H1 (cell line): ENCODE results near the gene PRAMEF12. TPM values are rescaled to one million over a fixed set of nuclear protein-coding genes. Genes with fewer than 3 reads are reported as not detected.

Source experiments
- CTCF ChIA-PET: fragments of 300-600 bp; sonication (Branson Sonifier 250); formaldehyde crosslinking; loops from one replicate; lab custom pipeline; 2021; ENCODE audit not compliant: partially characterized antibody; lab: Charles Lee
- POLR2A ChIA-PET: fragments of 300-600 bp; sonication (Branson Sonifier 250); formaldehyde crosslinking; loops from one replicate; lab custom pipeline; 2021; ENCODE audit warnings: inconsistent platforms; ENCODE audit not compliant: partially characterized antibody; lab: Charles Lee
- DNase-seq, 2 experiments: peaks; one replicate each; pipeline versions ENCODE4 v3.0.0 to v3.0.0-alpha.2; 2010 to 2022; ENCODE audit warnings: low spot score in 2 of 2, low read depth in 1 of 2, mixed read lengths in 1 of 2
- FAIRE-seq: peaks from 2 replicates; lab custom pipeline; 2011; peaks lifted over from hg19 to GRCh38; lab: Jason Lieb, UNC
- H2AFZ ChIP-seq: 2 replicates; pipeline ENCODE4 v1.8.1; 2012; ENCODE audit warnings: low read length, inconsistent platforms
- H2AK5ac ChIP-seq: 2 replicates; pipeline ENCODE4 v1.6.1; 2013; ENCODE audit warnings: low read depth, low read length
- H2BK120ac ChIP-seq: replicated peaks from 2 replicates; pipeline ENCODE3; 2013; ENCODE audit warnings: low read depth, low read length, inconsistent platforms
- H2BK12ac ChIP-seq: 2 replicates; pipeline ENCODE4 v1.6.1; 2013; ENCODE audit warnings: low read depth, low read length
- H2BK15ac ChIP-seq: 2 replicates; pipeline ENCODE4 v1.6.1; 2013; ENCODE audit warnings: low read length
- H2BK20ac ChIP-seq: 2 replicates; pipeline ENCODE4 v1.6.1; 2013; ENCODE audit warnings: low read length
- H2BK5ac ChIP-seq: 2 replicates; pipeline ENCODE4 v1.6.1; 2013; ENCODE audit warnings: low read depth, low read length
- H3K14ac ChIP-seq: 2 replicates; pipeline ENCODE4 v1.6.1; 2013; ENCODE audit warnings: inconsistent platforms; ENCODE audit not compliant: insufficient read length
- H3K18ac ChIP-seq: 2 replicates; pipeline ENCODE4 v1.6.1; 2013; ENCODE audit warnings: low read length; ENCODE audit errors: extremely low read depth
- H3K23ac ChIP-seq: 2 replicates; pipeline ENCODE4 v1.6.1; 2013; ENCODE audit warnings: inconsistent platforms; ENCODE audit not compliant: insufficient read length
- H3K23me2 ChIP-seq: 2 replicates; pipeline ENCODE4 v1.6.1; 2013; ENCODE audit warnings: low read depth, low read length
- H3K27ac ChIP-seq: 2 replicates; pipeline ENCODE4 v1.6.1; 2011; ENCODE audit warnings: low read depth, low read length, inconsistent platforms
- H3K27me3 ChIP-seq, 4 experiments: replicated peaks in 1 of 4; 1 replicate in 1 of 4; 2 replicates in 3 of 4; pipeline versions ENCODE4 v1.6.1 to v1.8.1; 2011 to 2013; ENCODE audit warnings: low read length in 3 of 4, mild to moderate bottlenecking in 3 of 4, inconsistent platforms in 2 of 4, mixed read lengths in 2 of 4, moderate library complexity in 1 of 4; ENCODE audit not compliant: control insufficient read depth in 3 of 4, insufficient read depth in 3 of 4; ENCODE audit errors: extremely low read depth in 1 of 4
- H3K36me3 ChIP-seq, 4 experiments: 2 replicates each; pipeline versions ENCODE4 v1.6.1 to v1.8.1; 2011 to 2013; ENCODE audit warnings: mild to moderate bottlenecking in 4 of 4, low read length in 3 of 4, moderate library complexity in 2 of 4, control low read depth in 1 of 4, inconsistent platforms in 1 of 4; ENCODE audit not compliant: insufficient read depth in 4 of 4, control insufficient read depth in 2 of 4
- H3K4ac ChIP-seq: replicated peaks from 2 replicates; pipeline ENCODE3; 2013; ENCODE audit warnings: low read length, low read depth, mixed read lengths, inconsistent platforms; ENCODE audit not compliant: insufficient read length
- H3K4me1 ChIP-seq, 4 experiments: replicated peaks in 1 of 4; 1 replicate in 1 of 4; 2 replicates in 3 of 4; pipeline versions ENCODE4 v1.6.1 to v1.8.1; 2011 to 2013; ENCODE audit warnings: low read length in 3 of 4, inconsistent platforms in 2 of 4, mixed read lengths in 1 of 4; ENCODE audit not compliant: insufficient read depth in 4 of 4, control insufficient read depth in 3 of 4
- H3K4me2 ChIP-seq, 2 experiments: 2 replicates each; pipeline versions ENCODE4 v1.6.1 to v1.8.1; 2011 to 2013; ENCODE audit warnings: low read depth in 2 of 2, low read length in 2 of 2, control low read depth in 1 of 2, inconsistent platforms in 1 of 2, mild to moderate bottlenecking in 1 of 2; ENCODE audit not compliant: insufficient read depth in 1 of 2
- H3K4me3 ChIP-seq, 4 experiments: fragments of 200-600, 300-600 bp in 1 of 4; sonication (generic), shearing (Covaris generic), sonication (Bioruptor Twin) in 1 of 4; 2 replicates each; pipeline versions ENCODE4 v1.5.1 to v1.8.1; 2011 to 2016; ENCODE audit warnings: low read length in 4 of 4, low read depth in 3 of 4, control low read depth in 2 of 4, inconsistent platforms in 2 of 4, mild to moderate bottlenecking in 2 of 4, mixed read lengths in 1 of 4, moderate library complexity in 1 of 4; ENCODE audit not compliant: insufficient read depth in 2 of 4; ENCODE audit errors: extremely low read depth in 1 of 4
- H3K56ac ChIP-seq: replicated peaks from 2 replicates; pipeline ENCODE3; 2013; ENCODE audit warnings: low read depth, mild to moderate bottlenecking, mixed read lengths, low read length, inconsistent platforms; ENCODE audit not compliant: insufficient read length
- H3K79me1 ChIP-seq: 2 replicates; pipeline ENCODE4 v1.6.1; 2013; ENCODE audit warnings: low read depth, low read length, control low read depth
- H3K79me2 ChIP-seq, 2 experiments: 2 replicates each; pipeline versions ENCODE4 v1.6.1 to v1.8.1; 2012 to 2013; ENCODE audit warnings: low read length in 2 of 2, mild to moderate bottlenecking in 2 of 2, inconsistent platforms in 1 of 2; ENCODE audit not compliant: insufficient read depth in 2 of 2, control insufficient read depth in 1 of 2
- H3K9ac ChIP-seq, 4 experiments: replicated peaks in 1 of 4; 1 replicate in 1 of 4; 2 replicates in 3 of 4; pipeline versions ENCODE4 v1.6.1 to v1.8.1; 2011 to 2013; ENCODE audit warnings: low read depth in 3 of 4, low read length in 3 of 4, control low read depth in 2 of 4, mild to moderate bottlenecking in 2 of 4, moderate library complexity in 2 of 4, inconsistent platforms in 1 of 4; ENCODE audit errors: extremely low read depth in 1 of 4
- H3K9me3 ChIP-seq, 2 experiments: 2 replicates each; pipeline versions ENCODE4 v1.6.1 to v1.8.1; 2012 to 2013; ENCODE audit warnings: mild to moderate bottlenecking in 2 of 2, moderate library complexity in 2 of 2, control low read depth in 1 of 2, inconsistent platforms in 1 of 2, low read depth in 1 of 2, low read length in 1 of 2, mixed read lengths in 1 of 2; ENCODE audit not compliant: insufficient read depth in 2 of 2
- H4K20me1 ChIP-seq, 2 experiments: replicated peaks in 1 of 2; 2 replicates each; pipeline versions ENCODE3 to v1.8.1; 2011 to 2013; ENCODE audit warnings: inconsistent platforms in 2 of 2, low read length in 2 of 2, mild to moderate bottlenecking in 1 of 2; ENCODE audit not compliant: insufficient read depth in 2 of 2, control insufficient read depth in 1 of 2
- H4K5ac ChIP-seq: 2 replicates; pipeline ENCODE4 v1.6.1; 2013; ENCODE audit warnings: low read length, low read depth, mixed read lengths, inconsistent platforms; ENCODE audit not compliant: insufficient read length
- H4K8ac ChIP-seq: 2 replicates; pipeline ENCODE4 v1.8.0; 2013; ENCODE audit warnings: mild to moderate bottlenecking, moderate library complexity, low read length, inconsistent platforms; ENCODE audit not compliant: insufficient read depth; ENCODE audit errors: extremely low read depth
- H4K91ac ChIP-seq: replicated peaks from 2 replicates; pipeline ENCODE3; 2013; ENCODE audit warnings: low read length, mixed read lengths, inconsistent platforms; ENCODE audit not compliant: insufficient read length
- HDAC6 ChIP-seq: IDR thresholded peaks from one replicate; pipeline ENCODE4 v1.7.1; 2012; ENCODE audit warnings: low read depth, mild to moderate bottlenecking, inconsistent platforms, low read length, moderate library complexity
- KDM1A ChIP-seq: fragments of 200-600, 300-600 bp; sonication (generic); IDR thresholded peaks from 2 replicates; pipeline ENCODE4 v1.7.1; 2016; ENCODE audit warnings: mild to moderate bottlenecking, low read length, borderline replicate concordance
- NANOG ChIP-seq: IDR thresholded peaks from 2 replicates; pipeline ENCODE4 v1.6.1; 2011; ENCODE audit warnings: low read length, low read depth, mild to moderate bottlenecking, inconsistent platforms; ENCODE audit not compliant: insufficient read depth, poor library complexity, severe bottlenecking
- RBBP5 ChIP-seq: IDR thresholded peaks from 2 replicates; pipeline ENCODE4 v1.7.1; 2012; ENCODE audit warnings: low read depth, mild to moderate bottlenecking, inconsistent platforms, low read length, moderate library complexity, borderline replicate concordance
- RNF2 ChIP-seq: fragments of 200-900, 300-1000 bp; sonication (generic); IDR thresholded peaks from 2 replicates; pipeline ENCODE4 v1.7.1; 2016; ENCODE audit warnings: borderline replicate concordance, low read depth, mild to moderate bottlenecking, antibody characterized with exemption, low read length; ENCODE audit not compliant: poor library complexity, severe bottlenecking; ENCODE audit errors: missing control alignments
- SIRT6 ChIP-seq: IDR thresholded peaks from one replicate; pipeline ENCODE4 v1.7.1; 2012; ENCODE audit warnings: low read length, inconsistent platforms
- SUZ12 ChIP-seq: fragments of 200-600 bp; sonication (generic); IDR thresholded peaks from 2 replicates; pipeline ENCODE4 v1.6.1; 2012; ENCODE audit warnings: mild to moderate bottlenecking, inconsistent platforms, low read length, moderate library complexity, mixed read lengths
- TBP ChIP-seq: IDR thresholded peaks from 2 replicates; pipeline ENCODE4 v1.6.1; 2011; ENCODE audit warnings: low read depth, low read length, improper control_type of control experiment
- TEAD4 ChIP-seq: IDR thresholded peaks from 2 replicates; pipeline ENCODE4 v1.6.1; 2012; ENCODE audit warnings: low read depth, low read length, inconsistent platforms, mixed read lengths
- YY1 ChIP-seq: IDR thresholded peaks from 2 replicates; pipeline ENCODE4 v1.6.1; 2011; ENCODE audit warnings: low read depth, mild to moderate bottlenecking, low read length
- WGBS, 2 experiments: shearing (Covaris generic) in 1 of 2; methylation state at CpG; one replicate each; pipeline versions ENCODE4 v1.1.6 to v1.1.7; 2013 to 2015; ENCODE audit warnings: low lambda C conversion rate in 2 of 2, mixed read lengths in 2 of 2, inconsistent platforms in 1 of 2, low coverage in 1 of 2, missing lambda C conversion rate in 1 of 2; ENCODE audit not compliant: insufficient replicate concordance in 2 of 2, insufficient coverage in 1 of 2, insufficient read length in 1 of 2; ENCODE audit errors: extremely low coverage in 1 of 2, missing lambda C conversion rate in 1 of 2; 5-methylcytosine and 5-hydroxymethylcytosine counted together
- polyA plus RNA-seq, 7 experiments: library from polyadenylated mRNA; depleted of rRNA in 3 of 7; stranded (reverse) in 5 of 7; unstranded in 2 of 7; fragments of >200 nt in 5 of 7; fragments of 200-250 nt in 2 of 7; gene quantifications; 1 replicate in 5 of 7; 2 replicates in 1 of 7; 4 replicates in 1 of 7; pipeline versions ENCODE4 v1.2.1 to v1.2.3, GENCODE V29; 2011 to 2013; ENCODE audit warnings: missing spikeins in 2 of 7, mixed read lengths in 2 of 7
- total RNA-seq: library from RNA; stranded (reverse); fragmentation: NEBNext Ultra II Directional; extraction: Animal tissue kit (Norgen Biotek cat#: 25700); gene quantifications from 2 replicates; pipeline ENCODE4 v1.2.1, GENCODE V29; 2021
- TF ChIP-seq, protein P1 (sequence below): IDR thresholded peaks from 2 replicates; pipeline ENCODE4 v1.6.1; 2011; ENCODE audit warnings: low read depth, mild to moderate bottlenecking, low read length; ENCODE audit not compliant: insufficient read depth
- TF ChIP-seq, protein P2 (sequence below): IDR thresholded peaks from 2 replicates; pipeline ENCODE4 v1.6.1; 2012; ENCODE audit warnings: low read length, inconsistent platforms

Gene PRAMEF12
- total and polyA plus RNA-seq, 2 of the 8 experiments (the other 6 are each of a cell fraction or from before 2014, with no cell fraction given) = not detected

DNA sequence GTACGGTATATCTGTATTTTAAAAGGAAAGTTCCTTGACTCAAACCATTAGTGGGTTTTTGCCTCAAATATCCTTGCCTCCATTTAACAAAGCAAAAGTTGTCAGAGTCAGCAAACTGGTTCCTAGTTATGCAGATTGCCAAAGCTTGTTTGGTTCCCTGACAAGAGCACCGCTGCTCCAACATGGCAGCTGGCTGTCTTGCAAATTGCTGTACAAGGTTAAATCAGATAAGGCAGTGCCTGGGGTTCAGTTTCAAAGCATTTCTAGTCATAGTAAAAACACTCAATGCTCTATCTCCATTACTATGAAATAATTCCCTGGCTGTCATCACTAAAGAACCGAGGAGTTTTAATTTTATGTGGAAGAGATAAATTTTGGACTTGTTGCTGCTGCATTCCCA is 38.9 kb upstream of the PRAMEF12 start:
- H3K9me3 ChIP-seq = 0 out of 4 replicates have a peak, but pooled peaks cover 0 to 2% of the 10 kb centered on the region in 2 experiments
- peak overlapping the region; percentile 55 for H2AFZ ChIP-seq
- ChIA-PET CTCF (no interaction called here), POLR2A (no interaction called here)
- no peak overlapping the region for H3K56ac ChIP-seq
- no peak for FAIRE-seq
- H3K27me3 ChIP-seq = no peaks in the 10 kb centered on the region; a peak in 1 of 7 replicates
- H3K4ac ChIP-seq = no peak overlapping the region
- no peak overlapping the region for H2BK20ac ChIP-seq
- H4K8ac ChIP-seq = no peak overlapping the region
- H3K4me1 ChIP-seq = no peaks in the 10 kb centered on the region; a peak in 1 of 7 replicates
- no peaks in the 10 kb centered on the region for H4K20me1 ChIP-seq
- no peak overlapping the region for H2AK5ac ChIP-seq
- H3K27ac ChIP-seq = no peak overlapping the region
- no peak overlapping the region for H2BK12ac ChIP-seq
- H4K5ac ChIP-seq = no peak overlapping the region
- H2BK15ac ChIP-seq = no peak overlapping the region
- no peaks in the 10 kb centered on the region for H3K79me2 ChIP-seq
- H3K79me1 ChIP-seq = no peaks in the 10 kb centered on the region
- H3K14ac ChIP-seq = no peak overlapping the region
- no peak overlapping the region for H3K23ac ChIP-seq
- 92% methylated on average over 3 of the region's 3 CpGs; no CpG with 5 or more reads in 1 of the 2 experiments for WGBS, 2 experiments
- no peaks in the 10 kb centered on the region for H3K36me3 ChIP-seq
- DNase-seq = no peak
- no peaks in the 10 kb centered on the region for H3K23me2 ChIP-seq
- no peak overlapping the region for H2BK5ac ChIP-seq
- H4K91ac ChIP-seq = no peak overlapping the region
- no peak overlapping the region for H2BK120ac ChIP-seq
- no peak overlapping the region for H3K4me2 ChIP-seq
- no peak overlapping the region for H3K4me3 ChIP-seq
- no peak overlapping the region for H3K9ac ChIP-seq
- no peak overlapping the region for H3K18ac ChIP-seq
- no peak for TF ChIP-seq TEAD4
- TF ChIP-seq RNF2 = no peak
- no peak for TF ChIP-seq KDM1A
- TF ChIP-seq YY1 = no peak
- no peak for TF ChIP-seq HDAC6
- no peak for TF ChIP-seq SUZ12
- TF ChIP-seq, protein P1, sequence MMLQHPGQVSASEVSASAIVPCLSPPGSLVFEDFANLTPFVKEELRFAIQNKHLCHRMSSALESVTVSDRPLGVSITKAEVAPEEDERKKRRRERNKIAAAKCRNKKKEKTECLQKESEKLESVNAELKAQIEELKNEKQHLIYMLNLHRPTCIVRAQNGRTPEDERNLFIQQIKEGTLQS = no peak
- TF ChIP-seq SIRT6 = no peak
- TF ChIP-seq, protein P2, sequence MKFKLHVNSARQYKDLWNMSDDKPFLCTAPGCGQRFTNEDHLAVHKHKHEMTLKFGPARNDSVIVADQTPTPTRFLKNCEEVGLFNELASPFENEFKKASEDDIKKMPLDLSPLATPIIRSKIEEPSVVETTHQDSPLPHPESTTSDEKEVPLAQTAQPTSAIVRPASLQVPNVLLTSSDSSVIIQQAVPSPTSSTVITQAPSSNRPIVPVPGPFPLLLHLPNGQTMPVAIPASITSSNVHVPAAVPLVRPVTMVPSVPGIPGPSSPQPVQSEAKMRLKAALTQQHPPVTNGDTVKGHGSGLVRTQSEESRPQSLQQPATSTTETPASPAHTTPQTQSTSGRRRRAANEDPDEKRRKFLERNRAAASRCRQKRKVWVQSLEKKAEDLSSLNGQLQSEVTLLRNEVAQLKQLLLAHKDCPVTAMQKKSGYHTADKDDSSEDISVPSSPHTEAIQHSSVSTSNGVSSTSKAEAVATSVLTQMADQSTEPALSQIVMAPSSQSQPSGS = no peak
- no peak for TF ChIP-seq RBBP5
- no peak for TF ChIP-seq NANOG
- no peak for TF ChIP-seq TBP
